HEK293 (cell line): ENCODE results near the gene CYTIP.

Experiments used
- CTCF ChIA-PET: fragments of 350-600 bp; formaldehyde crosslinking; extraction: SDS; loops from one replicate; lab custom pipeline; 2021; ENCODE audit warnings: antibody characterized with exemption; lab: Yijun Ruan, JAX
- POLR2A ChIA-PET: fragments of 300-600 bp; formaldehyde crosslinking; extraction: SDS; loops from one replicate; lab custom pipeline; 2020; ENCODE audit warnings: antibody characterized with exemption, inconsistent platforms; lab: Yijun Ruan, JAX
- H3K27ac ChIP-seq: fragments of 200-500 bp; sonication (Bioruptor generic); 2 replicates; pipeline ENCODE4 v1.5.1; 2014; ENCODE audit warnings: low read depth, low read length, control low read depth, inconsistent platforms; ENCODE audit errors: extremely low read depth
- H3K36me3 ChIP-seq, 2 experiments: fragments of 200-500 bp in 1 of 2; sonication (Bioruptor generic) in 1 of 2; 1 replicate in 1 of 2; 2 replicates in 1 of 2; pipeline ENCODE4 v1.5.1; 2014 to 2017; ENCODE audit warnings: inconsistent platforms in 2 of 2, low read length in 2 of 2; ENCODE audit not compliant: control insufficient read depth in 2 of 2, insufficient read depth in 1 of 2
- H3K4me1 ChIP-seq: fragments of 200-500 bp; sonication (Bioruptor generic); 2 replicates; pipeline ENCODE4 v1.5.1; 2014; ENCODE audit warnings: mild to moderate bottlenecking, low read length, inconsistent platforms; ENCODE audit not compliant: control insufficient read depth, insufficient read depth
- H3K4me3 ChIP-seq: 2 replicates; pipeline ENCODE4 v1.5.1; 2011; ENCODE audit warnings: low read depth, mild to moderate bottlenecking, control low read depth, low read length, moderate library complexity
- H3K9me3 ChIP-seq: fragments of 200-500 bp; sonication (Bioruptor generic); 2 replicates; pipeline ENCODE4 v1.5.1; 2014; ENCODE audit warnings: low read depth, low read length, inconsistent platforms; ENCODE audit not compliant: control insufficient read depth, insufficient read depth
- ATF2 ChIP-seq: fragments of 450-650 bp; formaldehyde crosslinking; IDR thresholded peaks from 2 replicates; pipeline ENCODE4 v1.5.1; 2016; ENCODE audit warnings: missing biosample characterization, missing genetic modification characterization, low read depth
- GLI4 ChIP-seq: fragments of 450-650 bp; formaldehyde crosslinking; IDR thresholded peaks from 2 replicates; pipeline ENCODE4 v1.5.1; 2016; ENCODE audit warnings: missing biosample characterization, missing genetic modification characterization
- PRDM6 ChIP-seq: fragments of 450-650 bp; formaldehyde crosslinking; IDR thresholded peaks from 2 replicates; pipeline ENCODE4 v1.5.1; 2017; ENCODE audit warnings: missing biosample characterization, missing genetic modification characterization
- RBAK ChIP-seq: fragments of 450-650 bp; formaldehyde crosslinking; IDR thresholded peaks from 2 replicates; pipeline ENCODE4 v1.5.1; 2016; ENCODE audit warnings: missing biosample characterization, missing genetic modification characterization
- SCRT2 ChIP-seq: fragments of 450-650 bp; formaldehyde crosslinking; IDR thresholded peaks from 2 replicates; pipeline ENCODE4 v1.5.1; 2016; ENCODE audit warnings: missing biosample characterization, missing genetic modification characterization
- TRIM28 ChIP-seq: IDR thresholded peaks from 2 replicates; pipeline ENCODE4 v1.6.1; 2011; ENCODE audit warnings: low read length, control low read depth, borderline replicate concordance
- ZBTB7A ChIP-seq: fragments of 450-650 bp; formaldehyde crosslinking; IDR thresholded peaks from 2 replicates; pipeline ENCODE4 v1.5.1; 2016; ENCODE audit warnings: low read depth, missing biosample characterization, missing genetic modification characterization
- ZFP3 ChIP-seq: fragments of 450-650 bp; formaldehyde crosslinking; IDR thresholded peaks from 2 replicates; pipeline ENCODE4 v1.5.1; 2016; ENCODE audit warnings: low read depth, missing biosample characterization, missing genetic modification characterization
- ZNF132 ChIP-seq: fragments of 450-650 bp; formaldehyde crosslinking; IDR thresholded peaks from 2 replicates; pipeline ENCODE4 v1.5.1; 2017; ENCODE audit warnings: missing biosample characterization, missing genetic modification characterization, borderline replicate concordance
- ZNF19 ChIP-seq: fragments of 450-650 bp; formaldehyde crosslinking; IDR thresholded peaks from 2 replicates; pipeline ENCODE4; 2016; ENCODE audit warnings: missing biosample characterization, missing genetic modification characterization, low read depth
- ZNF221 ChIP-seq: fragments of 450-650 bp; formaldehyde crosslinking; IDR thresholded peaks from 2 replicates; pipeline ENCODE4 v1.5.1; 2017; ENCODE audit warnings: missing biosample characterization, missing genetic modification characterization, borderline replicate concordance
- ZNF23 ChIP-seq: fragments of 450-650 bp; formaldehyde crosslinking; IDR thresholded peaks from 2 replicates; pipeline ENCODE4 v1.5.1; 2016; ENCODE audit warnings: missing biosample characterization, missing genetic modification characterization, borderline replicate concordance
- ZNF501 ChIP-seq: fragments of 450-650 bp; formaldehyde crosslinking; IDR thresholded peaks from 2 replicates; pipeline ENCODE4 v1.5.1; 2016; ENCODE audit warnings: missing biosample characterization, missing genetic modification characterization
- ZNF510 ChIP-seq: fragments of 450-650 bp; formaldehyde crosslinking; IDR thresholded peaks from 2 replicates; pipeline ENCODE4 v1.5.1; 2018; ENCODE audit warnings: mild to moderate bottlenecking, missing genetic modification characterization, missing biosample characterization; ENCODE audit not compliant: insufficient replicate concordance
- ZNF521 ChIP-seq: fragments of 450-650 bp; formaldehyde crosslinking; IDR thresholded peaks from 2 replicates; pipeline ENCODE4 v1.5.1; 2017; ENCODE audit warnings: missing biosample characterization, mild to moderate bottlenecking, missing genetic modification characterization
- TF ChIP-seq, protein P1 (sequence below): fragments of 450-650 bp; formaldehyde crosslinking; IDR thresholded peaks from 2 replicates; pipeline ENCODE4 v1.5.1; 2016; ENCODE audit warnings: missing biosample characterization, missing genetic modification characterization
- TF ChIP-seq, protein P2 (sequence below): fragments of 450-650 bp; formaldehyde crosslinking; IDR thresholded peaks from 2 replicates; pipeline ENCODE4 v1.5.1; 2016; ENCODE audit warnings: missing biosample characterization, missing genetic modification characterization
- TF ChIP-seq, protein P3 (sequence below): fragments of 450-650 bp; formaldehyde crosslinking; IDR thresholded peaks from 2 replicates; pipeline ENCODE4 v1.5.1; 2016; ENCODE audit warnings: missing biosample characterization, missing genetic modification characterization
- TF ChIP-seq, protein P4 (sequence below): fragments of 450-650 bp; IDR thresholded peaks from 2 replicates; pipeline ENCODE4 v1.5.1; 2018; ENCODE audit warnings: missing biosample characterization, mild to moderate bottlenecking, missing genetic modification characterization
- TF ChIP-seq, protein P5 (sequence below): fragments of 450-650 bp; formaldehyde crosslinking; conservative IDR thresholded peaks from 2 replicates; pipeline ENCODE4 v1.5.1; 2016; ENCODE audit warnings: low read depth, missing biosample characterization, missing genetic modification characterization

CYTIP gene

GRCh38 chr2:157419031-157419575 is 24.8 kb downstream of the CYTIP start (continued):
- TF ChIP-seq, protein P1, sequence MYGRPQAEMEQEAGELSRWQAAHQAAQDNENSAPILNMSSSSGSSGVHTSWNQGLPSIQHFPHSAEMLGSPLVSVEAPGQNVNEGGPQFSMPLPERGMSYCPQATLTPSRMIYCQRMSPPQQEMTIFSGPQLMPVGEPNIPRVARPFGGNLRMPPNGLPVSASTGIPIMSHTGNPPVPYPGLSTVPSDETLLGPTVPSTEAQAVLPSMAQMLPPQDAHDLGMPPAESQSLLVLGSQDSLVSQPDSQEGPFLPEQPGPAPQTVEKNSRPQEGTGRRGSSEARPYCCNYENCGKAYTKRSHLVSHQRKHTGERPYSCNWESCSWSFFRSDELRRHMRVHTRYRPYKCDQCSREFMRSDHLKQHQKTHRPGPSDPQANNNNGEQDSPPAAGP: no peak
- no peak for TF ChIP-seq TRIM28
- no peak for TF ChIP-seq ZNF521 (tag by site-specific recombination)
- TF ChIP-seq ZNF132: no peak
- TF ChIP-seq, all 188 proteins: peak for 0

- ChIA-PET POLR2A (no interaction called here), CTCF (no interaction called here)
- no peaks in the 10 kb centered on the region for H3K4me1 ChIP-seq
- no peak for TF ChIP-seq ZBTB7A (tag by site-specific recombination)
- TF ChIP-seq ATF2: no peak
- TF ChIP-seq ZNF221 (tag by site-specific recombination): no peak
- TF ChIP-seq, protein P2, sequence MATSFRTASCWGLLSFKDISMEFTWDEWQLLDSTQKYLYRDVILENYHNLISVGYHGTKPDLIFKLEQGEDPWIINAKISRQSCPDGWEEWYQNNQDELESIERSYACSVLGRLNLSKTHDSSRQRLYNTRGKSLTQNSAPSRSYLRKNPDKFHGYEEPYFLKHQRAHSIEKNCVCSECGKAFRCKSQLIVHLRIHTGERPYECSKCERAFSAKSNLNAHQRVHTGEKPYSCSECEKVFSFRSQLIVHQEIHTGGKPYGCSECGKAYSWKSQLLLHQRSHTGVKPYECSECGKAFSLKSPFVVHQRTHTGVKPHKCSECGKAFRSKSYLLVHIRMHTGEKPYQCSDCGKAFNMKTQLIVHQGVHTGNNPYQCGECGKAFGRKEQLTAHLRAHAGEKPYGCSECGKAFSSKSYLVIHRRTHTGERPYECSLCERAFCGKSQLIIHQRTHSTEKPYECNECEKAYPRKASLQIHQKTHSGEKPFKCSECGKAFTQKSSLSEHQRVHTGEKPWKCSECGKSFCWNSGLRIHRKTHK (tag by site-specific recombination): no peak
- TF ChIP-seq ZNF19: no peak
- TF ChIP-seq PRDM6 (tag by site-specific recombination): no peak
- TF ChIP-seq ZNF501 (tag by site-specific recombination): no peak
- TF ChIP-seq, protein P3, sequence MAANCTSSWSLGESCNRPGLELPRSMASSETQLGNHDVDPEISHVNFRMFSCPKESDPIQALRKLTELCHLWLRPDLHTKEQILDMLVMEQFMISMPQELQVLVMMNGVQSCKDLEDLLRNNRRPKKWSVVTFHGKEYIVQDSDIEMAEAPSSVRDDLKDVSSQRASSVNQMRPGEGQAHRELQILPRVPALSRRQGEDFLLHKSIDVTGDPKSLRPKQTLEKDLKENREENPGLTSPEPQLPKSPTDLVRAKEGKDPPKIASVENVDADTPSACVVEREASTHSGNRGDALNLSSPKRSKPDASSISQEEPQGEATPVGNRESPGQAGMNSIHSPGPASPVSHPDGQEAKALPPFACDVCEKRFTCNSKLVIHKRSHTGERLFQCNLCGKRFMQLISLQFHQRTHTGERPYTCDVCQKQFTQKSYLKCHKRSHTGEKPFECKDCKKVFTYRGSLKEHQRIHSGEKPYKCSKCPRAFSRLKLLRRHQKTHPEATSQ (tag by site-specific recombination): no peak
- TF ChIP-seq RBAK (tag by site-specific recombination): no peak
- TF ChIP-seq ZFP3 (tag by site-specific recombination): no peak
- TF ChIP-seq SCRT2: no peak
- TF ChIP-seq ZNF23 (tag by site-specific recombination): no peak
- TF ChIP-seq, protein P4, sequence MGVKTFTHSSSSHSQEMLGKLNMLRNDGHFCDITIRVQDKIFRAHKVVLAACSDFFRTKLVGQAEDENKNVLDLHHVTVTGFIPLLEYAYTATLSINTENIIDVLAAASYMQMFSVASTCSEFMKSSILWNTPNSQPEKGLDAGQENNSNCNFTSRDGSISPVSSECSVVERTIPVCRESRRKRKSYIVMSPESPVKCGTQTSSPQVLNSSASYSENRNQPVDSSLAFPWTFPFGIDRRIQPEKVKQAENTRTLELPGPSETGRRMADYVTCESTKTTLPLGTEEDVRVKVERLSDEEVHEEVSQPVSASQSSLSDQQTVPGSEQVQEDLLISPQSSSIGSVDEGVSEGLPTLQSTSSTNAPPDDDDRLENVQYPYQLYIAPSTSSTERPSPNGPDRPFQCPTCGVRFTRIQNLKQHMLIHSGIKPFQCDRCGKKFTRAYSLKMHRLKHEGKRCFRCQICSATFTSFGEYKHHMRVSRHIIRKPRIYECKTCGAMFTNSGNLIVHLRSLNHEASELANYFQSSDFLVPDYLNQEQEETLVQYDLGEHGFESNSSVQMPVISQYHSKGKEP (tag by site-specific recombination): no peak
- TF ChIP-seq GLI4 (tag by site-specific recombination): no peak
- TF ChIP-seq, protein P5, sequence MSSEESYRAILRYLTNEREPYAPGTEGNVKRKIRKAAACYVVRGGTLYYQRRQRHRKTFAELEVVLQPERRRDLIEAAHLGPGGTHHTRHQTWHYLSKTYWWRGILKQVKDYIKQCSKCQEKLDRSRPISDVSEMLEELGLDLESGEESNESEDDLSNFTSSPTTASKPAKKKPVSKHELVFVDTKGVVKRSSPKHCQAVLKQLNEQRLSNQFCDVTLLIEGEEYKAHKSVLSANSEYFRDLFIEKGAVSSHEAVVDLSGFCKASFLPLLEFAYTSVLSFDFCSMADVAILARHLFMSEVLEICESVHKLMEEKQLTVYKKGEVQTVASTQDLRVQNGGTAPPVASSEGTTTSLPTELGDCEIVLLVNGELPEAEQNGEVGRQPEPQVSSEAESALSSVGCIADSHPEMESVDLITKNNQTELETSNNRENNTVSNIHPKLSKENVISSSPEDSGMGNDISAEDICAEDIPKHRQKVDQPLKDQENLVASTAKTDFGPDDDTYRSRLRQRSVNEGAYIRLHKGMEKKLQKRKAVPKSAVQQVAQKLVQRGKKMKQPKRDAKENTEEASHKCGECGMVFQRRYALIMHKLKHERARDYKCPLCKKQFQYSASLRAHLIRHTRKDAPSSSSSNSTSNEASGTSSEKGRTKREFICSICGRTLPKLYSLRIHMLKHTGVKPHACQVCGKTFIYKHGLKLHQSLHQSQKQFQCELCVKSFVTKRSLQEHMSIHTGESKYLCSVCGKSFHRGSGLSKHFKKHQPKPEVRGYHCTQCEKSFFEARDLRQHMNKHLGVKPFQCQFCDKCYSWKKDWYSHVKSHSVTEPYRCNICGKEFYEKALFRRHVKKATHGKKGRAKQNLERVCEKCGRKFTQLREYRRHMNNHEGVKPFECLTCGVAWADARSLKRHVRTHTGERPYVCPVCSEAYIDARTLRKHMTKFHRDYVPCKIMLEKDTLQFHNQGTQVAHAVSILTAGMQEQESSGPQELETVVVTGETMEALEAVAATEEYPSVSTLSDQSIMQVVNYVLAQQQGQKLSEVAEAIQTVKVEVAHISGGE: no peak
- no peak for TF ChIP-seq ZNF510 (tag by site-specific recombination)
- H3K36me3 ChIP-seq: no peaks in the 10 kb centered on the region
- no peak overlapping the region for H3K4me3 ChIP-seq
- no peak overlapping the region for H3K27ac ChIP-seq
- H3K9me3 ChIP-seq: no peaks in the 10 kb centered on the region
Observed at GRCh38 chr2:157418239-157418641, 25.6 kb downstream of the CYTIP start.
